Suprapubic skin (tissue), 4 donors: ENCODE data around the gene PDCD6IP.

ENCODE experiments used
- EP300 ChIP-seq: sonication (generic); formaldehyde crosslinking; IDR thresholded peaks from one replicate; pipeline ENCODE4 v1.6.1; 2017; ENCODE audit warnings: antibody characterized with exemption
- POLR2A ChIP-seq, 2 donors: fragments of 450-650 bp; IDR thresholded peaks; one replicate each; pipeline ENCODE4 v1.6.1; 2017; ENCODE audit warnings: antibody characterized with exemption in 2 of 2, mild to moderate bottlenecking in 2 of 2, moderate library complexity in 2 of 2
- POLR2AphosphoS5 ChIP-seq, 3 donors: sonication (generic); formaldehyde crosslinking; IDR thresholded peaks; one replicate each; pipeline ENCODE4 v1.6.1; 2017; ENCODE audit warnings: antibody characterized with exemption in 3 of 3
- TF ChIP-seq, protein P1 (sequence below), 2 donors: fragments of 200-600 bp in 1 of 2; fragments of 450-650 bp in 1 of 2; sonication (generic) in 1 of 2; IDR thresholded peaks; one replicate each; pipeline ENCODE4 v1.5.1; 2016 to 2019; ENCODE audit warnings: antibody characterized with exemption in 2 of 2, mild to moderate bottlenecking in 1 of 2, moderate library complexity in 1 of 2

GRCh38 chr3:33897306-33897705 lies 98.9 kb downstream of the PDCD6IP start:
- TF ChIP-seq POLR2AphosphoS5 (IDR thresholded peaks at IDR 0.05) (no peak), POLR2A (IDR thresholded peaks at IDR 0.05) (no peak), EP300 (no peak)
- TF ChIP-seq, protein P1, sequence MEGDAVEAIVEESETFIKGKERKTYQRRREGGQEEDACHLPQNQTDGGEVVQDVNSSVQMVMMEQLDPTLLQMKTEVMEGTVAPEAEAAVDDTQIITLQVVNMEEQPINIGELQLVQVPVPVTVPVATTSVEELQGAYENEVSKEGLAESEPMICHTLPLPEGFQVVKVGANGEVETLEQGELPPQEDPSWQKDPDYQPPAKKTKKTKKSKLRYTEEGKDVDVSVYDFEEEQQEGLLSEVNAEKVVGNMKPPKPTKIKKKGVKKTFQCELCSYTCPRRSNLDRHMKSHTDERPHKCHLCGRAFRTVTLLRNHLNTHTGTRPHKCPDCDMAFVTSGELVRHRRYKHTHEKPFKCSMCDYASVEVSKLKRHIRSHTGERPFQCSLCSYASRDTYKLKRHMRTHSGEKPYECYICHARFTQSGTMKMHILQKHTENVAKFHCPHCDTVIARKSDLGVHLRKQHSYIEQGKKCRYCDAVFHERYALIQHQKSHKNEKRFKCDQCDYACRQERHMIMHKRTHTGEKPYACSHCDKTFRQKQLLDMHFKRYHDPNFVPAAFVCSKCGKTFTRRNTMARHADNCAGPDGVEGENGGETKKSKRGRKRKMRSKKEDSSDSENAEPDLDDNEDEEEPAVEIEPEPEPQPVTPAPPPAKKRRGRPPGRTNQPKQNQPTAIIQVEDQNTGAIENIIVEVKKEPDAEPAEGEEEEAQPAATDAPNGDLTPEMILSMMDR (IDR thresholded peaks at IDR 0.05), result no peak
